HG03060 (cell line): ENCODE measurements around the gene NID2.

ENCODE experiments used
- ATAC-seq: cut with Tn5 transposase; IDR thresholded peaks from one replicate; pipeline ENCODE4 v1.9.1; 2021; ENCODE audit warnings: low read depth, moderate number of reproducible peaks; ENCODE audit not compliant: unreplicated experiment

Gene NID2

GRCh38 chr14:51967521-51967920 lies 101.3 kb downstream of the NID2 start:
- no peak for ATAC-seq

- no peak for ATAC-seq
Measured at GRCh38 chr14:51963286-51963685, 105.6 kb downstream of the NID2 start.

GRCh38 chr14:51962711-51963110 lies 106.1 kb downstream of the NID2 start:
- ATAC-seq: no peak

- ATAC-seq: no peak
Measured at GRCh38 chr14:51960866-51961265, 108.0 kb downstream of the NID2 start.

- no peak for ATAC-seq
Measured at GRCh38 chr14:51959928-51960327, 108.9 kb downstream of the NID2 start.

GRCh38 chr14:51957950-51958349 lies 110.9 kb downstream of the NID2 start:
- no peak for ATAC-seq
